Measurements from ENCODE around the gene ARHGAP26.

Gene ARHGAP26

DNA sequence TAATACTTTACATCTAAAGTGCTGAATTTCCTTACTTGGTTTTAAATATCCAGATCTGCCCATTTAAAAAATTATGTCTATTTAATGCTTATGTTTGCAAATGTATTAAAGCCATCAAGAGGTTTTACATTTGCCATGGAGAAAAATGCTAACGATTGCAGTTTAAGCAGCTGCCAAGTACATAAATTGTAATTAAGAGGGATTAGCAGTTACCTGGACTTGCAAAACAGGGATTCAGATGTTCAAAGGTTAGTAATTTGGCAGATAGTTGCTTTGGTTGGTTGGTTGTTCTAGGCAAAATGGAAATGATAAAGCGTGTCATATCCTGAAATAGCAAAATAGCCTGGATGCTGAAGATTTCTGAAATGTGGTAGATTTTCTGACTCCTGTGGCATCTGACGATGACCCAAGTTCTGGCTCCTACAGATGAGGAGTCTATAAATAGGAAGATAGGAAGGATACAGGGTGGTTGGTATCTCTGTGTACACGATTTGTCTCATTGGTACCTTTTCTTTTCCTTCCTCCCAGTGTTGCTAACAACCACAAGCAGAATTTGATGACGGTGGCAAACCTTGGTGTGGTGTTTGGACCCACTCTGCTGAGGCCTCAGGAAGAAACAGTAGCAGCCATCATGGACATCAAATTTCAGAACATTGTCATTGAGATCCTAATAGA is 350.4 kb downstream of the ARHGAP26 start:
- TF ChIP-seq, protein P1, sequence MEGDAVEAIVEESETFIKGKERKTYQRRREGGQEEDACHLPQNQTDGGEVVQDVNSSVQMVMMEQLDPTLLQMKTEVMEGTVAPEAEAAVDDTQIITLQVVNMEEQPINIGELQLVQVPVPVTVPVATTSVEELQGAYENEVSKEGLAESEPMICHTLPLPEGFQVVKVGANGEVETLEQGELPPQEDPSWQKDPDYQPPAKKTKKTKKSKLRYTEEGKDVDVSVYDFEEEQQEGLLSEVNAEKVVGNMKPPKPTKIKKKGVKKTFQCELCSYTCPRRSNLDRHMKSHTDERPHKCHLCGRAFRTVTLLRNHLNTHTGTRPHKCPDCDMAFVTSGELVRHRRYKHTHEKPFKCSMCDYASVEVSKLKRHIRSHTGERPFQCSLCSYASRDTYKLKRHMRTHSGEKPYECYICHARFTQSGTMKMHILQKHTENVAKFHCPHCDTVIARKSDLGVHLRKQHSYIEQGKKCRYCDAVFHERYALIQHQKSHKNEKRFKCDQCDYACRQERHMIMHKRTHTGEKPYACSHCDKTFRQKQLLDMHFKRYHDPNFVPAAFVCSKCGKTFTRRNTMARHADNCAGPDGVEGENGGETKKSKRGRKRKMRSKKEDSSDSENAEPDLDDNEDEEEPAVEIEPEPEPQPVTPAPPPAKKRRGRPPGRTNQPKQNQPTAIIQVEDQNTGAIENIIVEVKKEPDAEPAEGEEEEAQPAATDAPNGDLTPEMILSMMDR (IDR thresholded peaks at IDR 0.05): no peak

DNA sequence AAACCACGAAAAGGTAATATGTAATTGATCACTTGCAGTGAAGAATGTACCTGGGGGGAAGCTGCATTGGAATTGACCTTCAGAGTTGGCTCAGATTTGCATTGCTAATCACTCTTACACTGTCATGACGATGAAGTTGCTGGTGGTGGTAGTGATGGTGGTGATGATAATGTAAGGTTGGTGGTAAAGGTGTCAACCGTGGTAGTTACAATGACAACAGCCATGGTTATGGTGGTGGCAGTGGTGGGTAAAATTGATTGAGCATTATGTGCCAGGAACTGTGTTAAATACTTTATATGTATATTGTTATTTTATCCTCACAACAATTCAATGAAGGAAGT is 350.9 kb downstream of the ARHGAP26 start:
- TF ChIP-seq, protein P1 (IDR thresholded peaks at IDR 0.05): no peak

DNA sequence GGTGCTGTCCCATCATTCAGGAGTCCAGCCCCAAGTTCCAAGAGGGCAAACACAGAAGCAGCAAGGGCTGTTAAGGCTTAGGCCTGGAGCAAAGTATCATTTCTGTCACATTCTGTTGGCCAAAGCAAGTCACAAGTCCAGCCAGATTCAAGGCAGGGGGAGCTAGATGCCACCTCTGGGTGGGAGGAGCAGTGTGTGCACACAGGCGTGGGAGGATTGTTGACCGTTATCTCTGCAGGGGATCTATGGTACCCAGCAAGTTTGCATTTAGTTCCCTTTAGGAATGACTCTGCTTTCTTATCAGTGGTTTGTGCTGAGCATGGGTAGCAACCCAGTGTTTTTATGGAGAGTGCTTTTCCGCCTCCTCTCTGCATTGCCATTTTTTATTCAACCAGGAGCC is 354.4 kb downstream of the ARHGAP26 start:
- TF ChIP-seq, protein P1 (IDR thresholded peaks at IDR 0.05): no peak

DNA sequence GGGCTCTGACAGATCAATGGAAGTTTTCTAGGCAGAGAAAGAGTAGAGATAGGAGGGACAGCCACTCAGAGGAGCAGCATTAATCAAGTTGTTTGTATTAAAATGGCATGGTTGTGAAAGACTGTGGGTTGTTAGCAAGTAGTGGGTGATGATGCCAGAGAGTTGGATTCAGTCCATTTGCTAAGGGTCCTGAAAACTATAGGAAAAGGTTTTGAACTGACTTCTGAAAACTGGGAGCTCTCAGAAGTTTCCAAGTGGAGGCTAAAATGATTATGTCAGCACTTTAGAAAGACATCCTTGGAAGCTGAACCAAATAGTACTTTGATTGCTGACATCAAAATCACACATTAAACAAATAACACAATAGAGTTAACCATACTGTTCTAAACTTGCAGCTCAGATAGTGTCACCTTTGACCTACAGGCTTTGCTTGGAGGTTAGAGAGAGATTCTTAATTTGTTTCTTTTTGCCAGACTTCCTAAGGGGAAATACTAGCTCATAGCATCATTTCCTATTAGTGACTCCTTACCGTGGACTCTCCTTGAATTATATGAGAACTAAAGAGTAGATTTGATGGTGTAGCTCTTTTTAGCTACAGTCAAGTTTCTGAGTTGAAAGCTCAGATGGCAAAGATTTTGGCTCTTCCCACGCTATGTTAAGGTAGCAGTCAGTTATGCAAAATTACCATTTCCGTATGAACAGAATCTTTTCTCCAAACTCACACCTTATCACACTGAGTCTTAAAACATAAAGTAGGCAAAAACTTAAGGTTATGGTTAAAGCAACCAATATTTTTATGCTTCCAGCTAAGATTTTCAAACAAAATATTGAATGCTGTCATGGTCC is 356.2 kb downstream of the ARHGAP26 start:
- TF ChIP-seq, protein P1 (IDR thresholded peaks at IDR 0.05): no peak

DNA sequence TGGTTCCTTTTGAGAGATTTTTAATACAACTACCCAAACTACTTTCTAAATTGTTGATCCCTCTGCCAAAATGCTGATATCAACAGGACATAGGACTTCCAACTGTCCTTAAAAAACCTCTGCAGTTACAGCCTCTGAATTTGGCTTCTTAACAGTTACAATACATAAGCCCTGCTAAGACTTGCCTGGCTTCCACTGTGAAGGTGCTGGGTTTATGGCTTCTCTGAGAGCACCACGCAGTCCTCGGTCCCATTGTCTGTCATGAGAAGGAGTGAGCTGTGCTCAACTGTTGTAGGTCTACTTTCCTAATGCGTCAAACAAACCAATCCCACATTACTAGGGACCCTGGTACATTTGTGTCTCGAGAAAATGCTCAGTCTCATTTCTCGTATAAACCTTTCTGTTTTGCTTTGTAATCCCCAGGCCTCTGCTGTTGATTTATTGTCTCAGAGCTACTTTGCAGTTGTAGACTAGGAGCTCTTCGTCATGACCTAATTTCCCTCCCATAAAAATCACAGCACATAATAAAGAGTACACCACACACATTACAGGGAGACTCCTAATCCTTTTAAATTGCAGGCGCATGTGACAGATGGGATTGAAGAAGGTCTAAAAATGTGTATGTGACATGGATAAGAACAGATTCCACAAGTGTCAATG is 358.4 kb downstream of the ARHGAP26 start:
- TF ChIP-seq, protein P1 (IDR thresholded peaks at IDR 0.05): no peak

DNA sequence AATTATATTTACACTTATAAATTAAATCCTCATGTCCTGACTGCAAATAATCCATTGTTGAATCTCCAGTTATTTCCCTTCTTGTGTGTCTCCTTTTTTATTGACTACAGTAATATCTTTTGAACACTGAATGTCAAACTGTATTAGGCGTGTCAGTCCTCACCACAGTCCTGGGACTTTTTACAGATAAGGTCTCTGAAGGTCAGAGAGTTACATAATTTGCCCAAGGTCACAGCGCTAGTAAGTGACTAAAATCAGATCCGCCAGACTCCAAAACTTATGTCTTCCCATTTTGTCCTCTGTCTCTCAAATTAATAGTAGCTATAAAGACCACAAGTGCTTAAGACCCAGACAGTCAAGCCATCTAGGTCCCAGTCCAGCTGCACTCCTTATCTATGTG is 359.0 kb downstream of the ARHGAP26 start:
- TF ChIP-seq, protein P1 (IDR thresholded peaks at IDR 0.05): no peak

DNA sequence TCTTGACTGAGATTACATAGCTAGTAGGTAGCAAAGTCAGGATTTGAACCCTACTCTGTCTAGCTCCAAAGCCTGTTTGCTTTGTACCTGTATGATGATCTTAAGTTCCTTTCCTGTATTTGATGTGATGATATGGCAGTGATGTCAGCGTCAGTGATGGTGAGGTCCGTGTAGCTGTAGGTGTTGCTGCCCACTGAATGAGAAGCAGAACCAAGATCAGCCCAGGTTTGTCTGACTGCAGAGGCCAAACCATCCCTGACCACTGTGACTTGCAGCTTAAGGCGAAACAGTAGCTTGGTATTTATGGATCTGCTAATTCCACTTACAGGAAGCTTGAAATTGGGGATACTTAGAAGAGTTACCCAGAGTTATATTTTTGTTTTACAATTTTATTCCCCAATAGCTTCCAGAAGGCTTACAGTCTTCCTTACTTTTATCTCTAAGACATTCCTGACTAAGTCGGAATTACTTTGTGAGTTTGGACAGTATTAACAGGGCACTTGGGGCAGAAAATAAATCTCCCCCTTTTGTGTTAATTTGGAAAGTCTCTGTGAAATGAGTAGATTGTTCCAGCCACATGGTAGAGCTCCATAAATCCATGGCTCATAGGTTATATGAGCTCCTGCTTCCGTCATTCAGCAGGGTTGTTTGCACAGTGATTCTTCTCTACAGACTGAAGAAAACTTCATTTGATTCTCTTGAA is 359.9 kb downstream of the ARHGAP26 start:
- TF ChIP-seq, protein P1 (IDR thresholded peaks at IDR 0.05): no peak
